Measurements from ENCODE around the gene SLC31A1.

DNA sequence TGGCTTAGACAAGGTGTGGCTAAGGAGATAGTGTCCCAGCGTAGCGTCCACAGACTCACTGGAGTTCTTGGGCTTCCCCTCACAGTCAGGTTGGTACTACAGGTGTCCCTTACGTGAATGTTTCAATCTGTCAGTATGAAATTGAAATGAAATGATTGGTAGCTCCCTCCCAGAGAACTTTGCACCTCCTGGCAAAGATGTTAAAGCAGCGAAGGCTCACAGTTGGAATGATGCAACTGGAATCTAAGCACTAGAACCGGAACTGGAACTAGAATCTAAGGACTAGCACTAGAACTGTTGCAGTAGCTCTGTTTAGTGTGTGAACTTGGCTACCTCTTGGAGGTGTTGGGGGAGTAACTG is 1.1 kb downstream of the SLC31A1 start:
- TF ChIP-seq POLR2A (IDR thresholded peaks at IDR 0.05): no peak
- TF ChIP-seq, protein P1, sequence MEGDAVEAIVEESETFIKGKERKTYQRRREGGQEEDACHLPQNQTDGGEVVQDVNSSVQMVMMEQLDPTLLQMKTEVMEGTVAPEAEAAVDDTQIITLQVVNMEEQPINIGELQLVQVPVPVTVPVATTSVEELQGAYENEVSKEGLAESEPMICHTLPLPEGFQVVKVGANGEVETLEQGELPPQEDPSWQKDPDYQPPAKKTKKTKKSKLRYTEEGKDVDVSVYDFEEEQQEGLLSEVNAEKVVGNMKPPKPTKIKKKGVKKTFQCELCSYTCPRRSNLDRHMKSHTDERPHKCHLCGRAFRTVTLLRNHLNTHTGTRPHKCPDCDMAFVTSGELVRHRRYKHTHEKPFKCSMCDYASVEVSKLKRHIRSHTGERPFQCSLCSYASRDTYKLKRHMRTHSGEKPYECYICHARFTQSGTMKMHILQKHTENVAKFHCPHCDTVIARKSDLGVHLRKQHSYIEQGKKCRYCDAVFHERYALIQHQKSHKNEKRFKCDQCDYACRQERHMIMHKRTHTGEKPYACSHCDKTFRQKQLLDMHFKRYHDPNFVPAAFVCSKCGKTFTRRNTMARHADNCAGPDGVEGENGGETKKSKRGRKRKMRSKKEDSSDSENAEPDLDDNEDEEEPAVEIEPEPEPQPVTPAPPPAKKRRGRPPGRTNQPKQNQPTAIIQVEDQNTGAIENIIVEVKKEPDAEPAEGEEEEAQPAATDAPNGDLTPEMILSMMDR (IDR thresholded peaks at IDR 0.05): no peak

All from body of pancreas (tissue), 4 donors.